HG02870 (cell line): ENCODE data around the gene GPRC5A.

ENCODE experiments used
- ATAC-seq: cut with Tn5 transposase; IDR thresholded peaks from one replicate; pipeline ENCODE4 v1.9.1; 2021; ENCODE audit warnings: mild to moderate bottlenecking, moderate library complexity; ENCODE audit not compliant: unreplicated experiment

GPRC5A gene

GRCh38 chr12:12883369-12884001 lies 7.9 kb upstream of the GPRC5A start:
- ATAC-seq = no peak

GRCh38 chr12:12885096-12885792 lies 6.1 kb upstream of the GPRC5A start:
- no peak for ATAC-seq

- no peak for ATAC-seq
Measured at GRCh38 chr12:12887471-12887870, 3.9 kb upstream of the GPRC5A start.

- no peak for ATAC-seq
Measured at GRCh38 chr12:12889701-12890100, 1.7 kb upstream of the GPRC5A start.

- no peak for ATAC-seq
Measured at GRCh38 chr12:12890543-12891079, 751 bp upstream of the GPRC5A start.

GRCh38 chr12:12891881-12892355 lies 556 bp downstream of the GPRC5A start:
- ATAC-seq = no peak

- no peak for ATAC-seq
Measured at GRCh38 chr12:12892681-12893141, 1.3 kb downstream of the GPRC5A start.

GRCh38 chr12:12893438-12893837 lies 2.1 kb downstream of the GPRC5A start:
- ATAC-seq = no peak

GRCh38 chr12:12896260-12896659 lies 4.9 kb downstream of the GPRC5A start:
- no peak for ATAC-seq

- no peak for ATAC-seq
Measured at GRCh38 chr12:12897302-12897701, 5.9 kb downstream of the GPRC5A start.

GRCh38 chr12:12898136-12898717 lies 6.9 kb downstream of the GPRC5A start:
- ATAC-seq = no peak

- ATAC-seq = no peak
Measured at GRCh38 chr12:12898911-12899511, 7.6 kb downstream of the GPRC5A start.

- peak; percentile 90 for ATAC-seq
Measured at GRCh38 chr12:12899530-12900380, 8.4 kb downstream of the GPRC5A start.

GRCh38 chr12:12900786-12901157 lies 9.4 kb downstream of the GPRC5A start:
- ATAC-seq = no peak

GRCh38 chr12:12901158-12901791 lies 9.9 kb downstream of the GPRC5A start:
- no peak for ATAC-seq

- ATAC-seq = no peak
Measured at GRCh38 chr12:12902036-12902435, 10.7 kb downstream of the GPRC5A start.

- no peak for ATAC-seq
Measured at GRCh38 chr12:12903642-12904609, 12.6 kb downstream of the GPRC5A start.

GRCh38 chr12:12907552-12907951 lies 16.2 kb downstream of the GPRC5A start:
- no peak for ATAC-seq

GRCh38 chr12:12908252-12908651 lies 16.9 kb downstream of the GPRC5A start:
- no peak for ATAC-seq
